ENCODE results near the gene MOB3B. TPM values are rescaled to one million over a fixed set of nuclear protein-coding genes. Genes with fewer than 3 reads are reported as not detected.

MOB3B gene
- total RNA-seq, 1 donor from 2014 or later: 17.8 TPM

DNA sequence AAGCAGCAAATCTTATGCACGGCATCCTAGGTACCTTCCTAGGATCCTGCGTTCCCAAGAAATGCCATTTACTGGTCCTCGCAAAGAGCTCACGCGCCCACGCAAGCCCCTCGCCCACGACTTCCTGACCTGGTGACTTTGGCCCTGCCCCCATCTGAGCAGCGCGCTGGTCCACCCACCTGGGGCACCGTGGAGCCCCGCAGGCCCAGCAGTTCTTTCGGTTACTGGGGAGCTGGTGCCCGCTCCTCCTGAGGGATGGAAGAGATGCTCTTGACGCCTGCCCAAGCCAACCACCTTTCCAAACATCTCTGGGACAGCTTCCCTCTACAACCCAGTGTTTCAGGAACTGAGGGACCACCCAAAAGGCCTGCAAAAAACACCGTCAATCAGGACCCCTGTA is 249.4 kb downstream of the MOB3B start:
- DNase-seq (no peak), ATAC-seq (peak; percentile 8)
- Histone ChIP-seq H3K27ac (no peak overlapping the region), H3K27me3 (no peaks in the 10 kb centered on the region), H3K36me3 (no peaks in the 10 kb centered on the region), H3K4me1 (no peaks in the 10 kb centered on the region), H3K9me3 (no peaks in the 10 kb centered on the region), H3K4me3 (no peak overlapping the region)
- intact Hi-C loops (cut with DNase I): no loop called here
- TF ChIP-seq, protein P1, sequence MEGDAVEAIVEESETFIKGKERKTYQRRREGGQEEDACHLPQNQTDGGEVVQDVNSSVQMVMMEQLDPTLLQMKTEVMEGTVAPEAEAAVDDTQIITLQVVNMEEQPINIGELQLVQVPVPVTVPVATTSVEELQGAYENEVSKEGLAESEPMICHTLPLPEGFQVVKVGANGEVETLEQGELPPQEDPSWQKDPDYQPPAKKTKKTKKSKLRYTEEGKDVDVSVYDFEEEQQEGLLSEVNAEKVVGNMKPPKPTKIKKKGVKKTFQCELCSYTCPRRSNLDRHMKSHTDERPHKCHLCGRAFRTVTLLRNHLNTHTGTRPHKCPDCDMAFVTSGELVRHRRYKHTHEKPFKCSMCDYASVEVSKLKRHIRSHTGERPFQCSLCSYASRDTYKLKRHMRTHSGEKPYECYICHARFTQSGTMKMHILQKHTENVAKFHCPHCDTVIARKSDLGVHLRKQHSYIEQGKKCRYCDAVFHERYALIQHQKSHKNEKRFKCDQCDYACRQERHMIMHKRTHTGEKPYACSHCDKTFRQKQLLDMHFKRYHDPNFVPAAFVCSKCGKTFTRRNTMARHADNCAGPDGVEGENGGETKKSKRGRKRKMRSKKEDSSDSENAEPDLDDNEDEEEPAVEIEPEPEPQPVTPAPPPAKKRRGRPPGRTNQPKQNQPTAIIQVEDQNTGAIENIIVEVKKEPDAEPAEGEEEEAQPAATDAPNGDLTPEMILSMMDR (IDR thresholded peaks at IDR 0.05): no peak

DNA sequence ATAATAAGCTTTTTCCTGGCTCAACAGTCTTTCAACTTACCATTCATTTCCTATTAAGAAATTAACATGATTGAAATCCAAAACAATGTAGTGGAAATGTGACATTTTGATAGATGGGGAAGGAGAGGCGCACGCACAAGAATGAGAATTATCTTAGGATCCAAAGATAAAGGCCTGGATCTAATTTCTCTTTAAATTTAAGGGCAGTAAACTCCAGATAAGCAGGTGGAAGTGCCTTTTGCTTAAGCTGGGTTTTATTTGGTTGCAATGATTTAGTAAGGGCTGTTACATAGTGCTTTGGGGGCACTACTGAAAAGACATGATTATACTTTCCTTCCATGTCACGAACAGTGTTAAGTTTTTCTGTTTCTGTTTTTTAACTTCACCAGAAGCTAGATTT is 250.0 kb downstream of the MOB3B start:
- TF ChIP-seq, protein P1 (IDR thresholded peaks at IDR 0.05): no peak
- Histone ChIP-seq H3K27me3 (no peaks in the 10 kb centered on the region), H3K27ac (no peak overlapping the region), H3K4me3 (no peak overlapping the region), H3K36me3 (no peaks in the 10 kb centered on the region), H3K9me3 (no peaks in the 10 kb centered on the region), H3K4me1 (no peaks in the 10 kb centered on the region)
- intact Hi-C loops (cut with DNase I): no loop called here
- no peak for ATAC-seq
- DNase-seq: no peak

- H3K36me3 ChIP-seq: no peaks in the 10 kb centered on the region
- no peak for DNase-seq
- intact Hi-C loops (cut with DNase I): no loop called here
- no peak for ATAC-seq
- H3K4me1 ChIP-seq: no peaks in the 10 kb centered on the region
- TF ChIP-seq, protein P1 (IDR thresholded peaks at IDR 0.05): no peak
- no peak overlapping the region for H3K4me3 ChIP-seq
- no peaks in the 10 kb centered on the region for H3K9me3 ChIP-seq
- no peak overlapping the region for H3K27ac ChIP-seq
- no peaks in the 10 kb centered on the region for H3K27me3 ChIP-seq
Observed at GRCh38 chr9:27278374-27278773, 251.2 kb downstream of the MOB3B start.

- no peaks in the 10 kb centered on the region for H3K36me3 ChIP-seq
- no peak overlapping the region for H3K27ac ChIP-seq
- TF ChIP-seq, protein P1 (IDR thresholded peaks at IDR 0.05): peak; percentile 74
- peak overlapping the region; percentile 27 for H3K4me3 ChIP-seq
- H3K9me3 ChIP-seq: no peaks in the 10 kb centered on the region
- no peaks in the 10 kb centered on the region for H3K4me1 ChIP-seq
- intact Hi-C loops (cut with DNase I): no loop called here
- DNase-seq (no peak), ATAC-seq (peak; percentile 77)
- no peaks in the 10 kb centered on the region for H3K27me3 ChIP-seq
Observed at GRCh38 chr9:27276193-27277030, 253.2 kb downstream of the MOB3B start.

Other genes with a start within 250 kb of the MOB3B start
- gene EQTN, start 232.7 kb downstream of the MOB3B start, total RNA-seq: not detected
- not detected for gene IFNK, start 5.5 kb downstream of the MOB3B start, total RNA-seq
- gene C9orf72, start 43.7 kb upstream of the MOB3B start, total RNA-seq: 16.8 TPM

Data from upper lobe of right lung (tissue), 1 donor.